Upper lobe of left lung (tissue), 4 donors: ENCODE data around the gene BCOR.

Source experiments
- CTCF ChIP-seq, 6 experiments: fragments of 450-650 bp in 4 of 6; fragments of 200-600 bp in 2 of 6; sonication (generic) in 2 of 6; IDR thresholded peaks; one replicate each; pipeline ENCODE4 v1.5.1; 2016 to 2019; ENCODE audit warnings: antibody characterized with exemption in 6 of 6
- EP300 ChIP-seq, 4 donors: sonication (generic); formaldehyde crosslinking; IDR thresholded peaks; one replicate each; pipeline ENCODE4 v1.5.1; 2017; ENCODE audit warnings: antibody characterized with exemption in 4 of 4, control low read depth in 2 of 4
- POLR2A ChIP-seq, 4 donors: fragments of 450-650 bp; IDR thresholded peaks; one replicate each; pipeline ENCODE4 v1.5.1; 2016 to 2017; ENCODE audit warnings: antibody characterized with exemption in 4 of 4, mild to moderate bottlenecking in 2 of 4
- POLR2AphosphoS5 ChIP-seq, 2 donors: sonication (generic); formaldehyde crosslinking; IDR thresholded peaks; one replicate each; pipeline ENCODE4 v1.5.1; 2017; ENCODE audit warnings: antibody characterized with exemption in 2 of 2

GRCh38 chrX:40103565-40104323 is 6.0 kb upstream of the BCOR start:
- TF ChIP-seq CTCF (IDR thresholded peaks at IDR 0.05) (no peak), POLR2A (IDR thresholded peaks at IDR 0.05) (no peak), POLR2AphosphoS5 (IDR thresholded peaks at IDR 0.05) (no peak), EP300 (IDR thresholded peaks at IDR 0.05) (no peak)
